A673 (cell line): ENCODE measurements around the gene SH2D3C. TPM values are rescaled to one million over a fixed set of nuclear protein-coding genes. Genes with fewer than 3 reads are reported as not detected.

ENCODE experiments used
- BruUV-seq: library from RNA; stranded (reverse); fragments of 400-500 nt; replicated peaks from 2 replicates; lab custom pipeline; 2021; lab: Mats Ljungman, UMichigan
- CTCF ChIA-PET: fragments of 300-600 bp; sonication (Branson Sonifier 250); formaldehyde crosslinking; loops from one replicate; lab custom pipeline; 2022; ENCODE audit warnings: antibody characterized with exemption; lab: Charles Lee
- POLR2A ChIA-PET: fragments of 300-600 bp; sonication (Branson Sonifier 250); formaldehyde crosslinking; loops from one replicate; lab custom pipeline; 2022; ENCODE audit warnings: antibody characterized with exemption; ENCODE audit not compliant: low non-redundant PET; lab: Charles Lee
- DNase-seq: peaks from one replicate; pipeline ENCODE4 v3.0.0-alpha.2; 2015; ENCODE audit warnings: low spot score
- H3K27ac ChIP-seq: fragments of 200-600 bp; sonication (generic); 2 replicates; pipeline ENCODE4 v1.5.1; 2016; ENCODE audit warnings: mixed run types, low read depth, mild to moderate bottlenecking, mixed read lengths, antibody characterized with exemption, low read length; ENCODE audit not compliant: poor library complexity, severe bottlenecking
- H3K27me3 ChIP-seq: fragments of 200-600 bp; sonication (generic); replicated peaks from 2 replicates; pipeline ENCODE4 v1.6.1; 2017; ENCODE audit warnings: mixed run types, low read depth, mild to moderate bottlenecking, mixed read lengths, antibody characterized with exemption, low read length; ENCODE audit not compliant: insufficient read depth, poor library complexity
- H3K36me3 ChIP-seq: fragments of 200-600 bp; sonication (generic); 2 replicates; pipeline ENCODE4 v1.6.1; 2016; ENCODE audit warnings: mixed run types, mild to moderate bottlenecking, mixed read lengths, antibody characterized with exemption, low read length; ENCODE audit not compliant: insufficient read depth, poor library complexity, severe bottlenecking
- H3K4me1 ChIP-seq: fragments of 200-600 bp; sonication (generic); 2 replicates; pipeline ENCODE4 v1.6.1; 2017; ENCODE audit warnings: mixed run types, mild to moderate bottlenecking, mixed read lengths, antibody characterized with exemption, low read length; ENCODE audit not compliant: insufficient read depth, poor library complexity, severe bottlenecking
- H3K4me3 ChIP-seq: fragments of 200-600 bp; sonication (generic); 2 replicates; pipeline ENCODE4 v1.5.1; 2016; ENCODE audit warnings: low read depth, mixed run types, mild to moderate bottlenecking, mixed read lengths, low read length; ENCODE audit not compliant: poor library complexity, severe bottlenecking
- H3K9me3 ChIP-seq: fragments of 200-600 bp; sonication (generic); 2 replicates; pipeline ENCODE4 v1.6.1; 2016; ENCODE audit warnings: mixed run types, low read depth, mild to moderate bottlenecking, mixed read lengths, antibody characterized with exemption, low read length; ENCODE audit not compliant: poor library complexity, severe bottlenecking
- CTCF ChIP-seq: fragments of 300-800, 200-600 bp; sonication (generic); conservative IDR thresholded peaks from 2 replicates; pipeline ENCODE4 v1.5.1; 2017; ENCODE audit warnings: low read depth, mild to moderate bottlenecking, antibody characterized with exemption, low read length, moderate library complexity, mixed read lengths
- EZH2 ChIP-seq: fragments of 200-600 bp; sonication (generic); IDR thresholded peaks from 2 replicates; pipeline ENCODE4 v1.6.1; 2017; ENCODE audit warnings: borderline replicate concordance, low read depth, mild to moderate bottlenecking, mixed read lengths, antibody characterized with exemption, low read length; ENCODE audit not compliant: poor library complexity, severe bottlenecking
- intact Hi-C: fragments of 100-400 bp; cut with micrococcal nuclease; formaldehyde crosslinking; loops from one replicate; pipeline ENCODE4 v1.10.0; 2022; ENCODE audit not compliant: unreplicated experiment
- total RNA-seq: library from RNA; stranded (reverse); gene quantifications from 2 replicates; pipeline ENCODE4 v1.2.3, GENCODE V29; 2021

SH2D3C gene
- total RNA-seq, 1 experiment from 2014 or later: not detected

GRCh38 chr9:127720865-127721227, 57.6 kb downstream of the SH2D3C start:
- Histone ChIP-seq H3K9me3 (no peaks in the 10 kb centered on the region), H3K27ac (no peak overlapping the region), H3K4me3 (no peak overlapping the region), H3K36me3 (no peaks in the 10 kb centered on the region), H3K27me3 (no peaks in the 10 kb centered on the region), H3K4me1 (no peaks in the 10 kb centered on the region)
- no TSS peak for BruUV-seq
- TF ChIP-seq CTCF (no peak), EZH2 (no peak)
- POLR2A ChIA-PET: no interaction called here
- intact Hi-C loops: no loop called here
- CTCF ChIA-PET: no interaction called here
- DNase-seq: no peak

GRCh38 chr9:127720031-127720864, 58.2 kb downstream of the SH2D3C start:
- Histone ChIP-seq H3K9me3 (no peaks in the 10 kb centered on the region), H3K27me3 (no peaks in the 10 kb centered on the region), H3K36me3 (no peaks in the 10 kb centered on the region), H3K4me3 (no peak overlapping the region), H3K4me1 (no peaks in the 10 kb centered on the region), H3K27ac (no peak overlapping the region)
- no peak for DNase-seq
- intact Hi-C loops: no loop called here
- TF ChIP-seq CTCF: no peak
- TF ChIP-seq EZH2: no peak
- POLR2A ChIA-PET: no interaction called here
- BruUV-seq: no TSS peak
- CTCF ChIA-PET: no interaction called here

- CTCF ChIA-PET: no interaction called here
- Histone ChIP-seq H3K4me3 (no peak overlapping the region), H3K4me1 (no peaks in the 10 kb centered on the region), H3K27ac (no peak overlapping the region), H3K9me3 (no peaks in the 10 kb centered on the region), H3K36me3 (no peaks in the 10 kb centered on the region), H3K27me3 (no peaks in the 10 kb centered on the region)
- TF ChIP-seq CTCF (no peak), EZH2 (no peak)
- no peak for DNase-seq
- no TSS peak for BruUV-seq
- POLR2A ChIA-PET: no interaction called here
- intact Hi-C loops: no loop called here
Observed at GRCh38 chr9:127717766-127718165, 60.7 kb downstream of the SH2D3C start.
